Thyroid gland (tissue), 4 donors: ENCODE results near the gene ACE. TPM values are rescaled to one million over a fixed set of nuclear protein-coding genes. Genes with fewer than 3 reads are reported as not detected.

Experiments
- DNase-seq, 2 donors: peaks; one replicate each; pipeline ENCODE4 v3.0.0-alpha.2; 2019
- H3K27ac ChIP-seq, 3 donors: fragments of 200-600 bp; sonication (generic); 1 replicate in 2 of 3; 2 replicates in 1 of 3; pipeline ENCODE4 v1.5.1; 2016 to 2019; ENCODE audit warnings: mild to moderate bottlenecking in 1 of 3, moderate library complexity in 1 of 3
- H3K27me3 ChIP-seq: fragments of 200-600 bp; sonication (generic); one replicate; pipeline ENCODE4 v1.5.1; 2019
- H3K36me3 ChIP-seq, 2 donors: fragments of 200-600 bp; sonication (generic); one replicate each; pipeline ENCODE4 v1.5.1; 2016 to 2019
- H3K4me1 ChIP-seq, 2 donors: fragments of 200-600 bp; sonication (generic); one replicate each; pipeline ENCODE4 v1.5.1; 2017 to 2019
- H3K4me3 ChIP-seq, 3 donors: fragments of 200-600 bp; sonication (generic); replicated peaks in 1 of 3; 1 replicate in 2 of 3; 2 replicates in 1 of 3; pipeline ENCODE4 v1.5.1; 2016; ENCODE audit warnings: mild to moderate bottlenecking in 1 of 3
- H3K9me3 ChIP-seq: fragments of 200-600 bp; sonication (generic); one replicate; pipeline ENCODE4 v1.5.1; 2017
- POLR2A ChIP-seq, 2 donors: fragments of 450-650 bp; IDR thresholded peaks; one replicate each; pipeline ENCODE4 v1.6.1; 2017; ENCODE audit warnings: antibody characterized with exemption in 2 of 2, mild to moderate bottlenecking in 2 of 2, moderate library complexity in 1 of 2
- WGBS, 2 donors: methylation state at CpG; one replicate each; pipeline ENCODE4 v1.1.5; 2017; 5-methylcytosine and 5-hydroxymethylcytosine counted together
- intact Hi-C: fragments of 100-400 bp; cut with DNase I; formaldehyde crosslinking; loops from one replicate; pipeline ENCODE4 v1.15.1; 2023
- total RNA-seq, 4 donors: library from RNA; depleted of rRNA; stranded (reverse); fragments of >200 nt; gene quantifications; one replicate each; pipeline ENCODE4 v1.2.3, GENCODE V29; 2016
- TF ChIP-seq, protein P1 (sequence below), 6 experiments: fragments of 200-600 bp in 3 of 6; fragments of 450-650 bp in 3 of 6; sonication (generic) in 3 of 6; IDR thresholded peaks; one replicate each; pipeline ENCODE4 v1.5.1; 2016 to 2019; ENCODE audit warnings: antibody characterized with exemption in 6 of 6, mild to moderate bottlenecking in 2 of 6, inconsistent platforms in 1 of 6, moderate library complexity in 1 of 6

ACE gene
- total RNA-seq, 4 donors from 2014 or later = 1.1 to 12.7 (median 10.3) TPM

GRCh38 chr17:63534816-63535455, 58.1 kb downstream of the ACE start:
- H3K4me1 ChIP-seq = peaks cover 0 to 5% of the 10 kb centered on the region in 2 donors
- H3K4me3 ChIP-seq = no peak overlapping the region
- intact Hi-C loops = no loop called here
- H3K9me3 ChIP-seq = no peaks in the 10 kb centered on the region
- TF ChIP-seq POLR2A (IDR thresholded peaks at IDR 0.05) = no peak
- TF ChIP-seq, protein P1, sequence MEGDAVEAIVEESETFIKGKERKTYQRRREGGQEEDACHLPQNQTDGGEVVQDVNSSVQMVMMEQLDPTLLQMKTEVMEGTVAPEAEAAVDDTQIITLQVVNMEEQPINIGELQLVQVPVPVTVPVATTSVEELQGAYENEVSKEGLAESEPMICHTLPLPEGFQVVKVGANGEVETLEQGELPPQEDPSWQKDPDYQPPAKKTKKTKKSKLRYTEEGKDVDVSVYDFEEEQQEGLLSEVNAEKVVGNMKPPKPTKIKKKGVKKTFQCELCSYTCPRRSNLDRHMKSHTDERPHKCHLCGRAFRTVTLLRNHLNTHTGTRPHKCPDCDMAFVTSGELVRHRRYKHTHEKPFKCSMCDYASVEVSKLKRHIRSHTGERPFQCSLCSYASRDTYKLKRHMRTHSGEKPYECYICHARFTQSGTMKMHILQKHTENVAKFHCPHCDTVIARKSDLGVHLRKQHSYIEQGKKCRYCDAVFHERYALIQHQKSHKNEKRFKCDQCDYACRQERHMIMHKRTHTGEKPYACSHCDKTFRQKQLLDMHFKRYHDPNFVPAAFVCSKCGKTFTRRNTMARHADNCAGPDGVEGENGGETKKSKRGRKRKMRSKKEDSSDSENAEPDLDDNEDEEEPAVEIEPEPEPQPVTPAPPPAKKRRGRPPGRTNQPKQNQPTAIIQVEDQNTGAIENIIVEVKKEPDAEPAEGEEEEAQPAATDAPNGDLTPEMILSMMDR (IDR thresholded peaks at IDR 0.05) = no peak
- DNase-seq = no peak
- no peaks in the 10 kb centered on the region for H3K27me3 ChIP-seq
- H3K36me3 ChIP-seq = no peaks in the 10 kb centered on the region
- no peak overlapping the region for H3K27ac ChIP-seq
- WGBS, 2 donors = 68 to 80% methylated on average over 13 of the region's 13 CpGs

GRCh38 chr17:63535640-63536039, 58.8 kb downstream of the ACE start:
- DNase-seq = no peak
- Histone ChIP-seq H3K4me1 (peaks cover 0 to 5% of the 10 kb centered on the region in 2 donors), H3K36me3 (no peaks in the 10 kb centered on the region), H3K27ac (no peak overlapping the region), H3K27me3 (no peaks in the 10 kb centered on the region), H3K9me3 (no peaks in the 10 kb centered on the region), H3K4me3 (no peak overlapping the region)
- intact Hi-C loops = no loop called here
- TF ChIP-seq POLR2A (IDR thresholded peaks at IDR 0.05) = no peak
- TF ChIP-seq, protein P1 (IDR thresholded peaks at IDR 0.05) = no peak
- WGBS, 2 donors = 95 to 96% methylated on average over 19 to 24 of the region's 24 CpGs

DNA sequence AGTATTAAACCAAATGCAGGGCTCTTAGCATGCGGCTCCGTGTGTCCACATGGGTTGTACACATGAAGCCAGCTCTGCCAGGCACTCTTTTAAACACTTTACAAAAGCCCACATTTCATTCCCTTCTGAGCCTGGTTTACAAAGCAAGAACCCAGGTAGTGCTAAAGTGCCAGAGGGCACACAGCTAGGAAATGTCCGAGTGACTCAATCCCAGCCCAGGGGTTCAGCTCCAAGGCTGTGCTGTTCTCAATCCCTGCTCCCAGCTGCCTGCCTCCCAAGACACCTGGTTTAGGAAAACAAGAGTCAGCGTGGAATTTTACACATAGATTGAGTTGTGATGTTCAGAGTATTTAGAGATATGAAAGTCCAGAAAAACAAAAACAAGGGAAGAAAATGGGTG, 60.1 kb downstream of the ACE start:
- Histone ChIP-seq H3K27ac (no peak overlapping the region), H3K4me3 (no peak overlapping the region), H3K4me1 (peaks cover 0 to 5% of the 10 kb centered on the region in 2 donors), H3K9me3 (no peaks in the 10 kb centered on the region), H3K36me3 (no peaks in the 10 kb centered on the region), H3K27me3 (no peaks in the 10 kb centered on the region)
- TF ChIP-seq POLR2A (IDR thresholded peaks at IDR 0.05) = no peak
- TF ChIP-seq, protein P1 (IDR thresholded peaks at IDR 0.05) = no peak
- intact Hi-C loops = no loop called here
- no peak for DNase-seq
- WGBS, 2 donors = 90 to 94% methylated on average over 4 of the region's 4 CpGs

GRCh38 chr17:63537991-63538692, 61.3 kb downstream of the ACE start:
- Histone ChIP-seq H3K27me3 (no peaks in the 10 kb centered on the region), H3K4me1 (peaks cover 0 to 5% of the 10 kb centered on the region in 2 donors), H3K4me3 (no peak overlapping the region), H3K27ac (no peak overlapping the region), H3K36me3 (no peaks in the 10 kb centered on the region), H3K9me3 (no peaks in the 10 kb centered on the region)
- TF ChIP-seq, protein P1 (IDR thresholded peaks at IDR 0.05) = no peak
- TF ChIP-seq POLR2A (IDR thresholded peaks at IDR 0.05) = no peak
- DNase-seq = peak; percentile 11 to 16
- intact Hi-C loops = no loop called here
- 8 to 10% methylated on average over 2 to 28 of the region's 62 CpGs for WGBS, 2 donors
